Endothelial cell of umbilical vein (primary cell): Measurements from ENCODE around the gene MACROD2.

Experiments
- EZH2 ChIP-seq: IDR thresholded peaks from 2 replicates; pipeline ENCODE4 v1.6.1; 2012; ENCODE audit warnings: borderline replicate concordance, low read depth, mild to moderate bottlenecking, moderate library complexity, low read length, inconsistent platforms; ENCODE audit not compliant: severe bottlenecking
- FOS ChIP-seq: IDR thresholded peaks from 2 replicates; pipeline ENCODE4 v1.6.1; 2011; ENCODE audit warnings: mild to moderate bottlenecking, low read length, moderate library complexity, borderline replicate concordance; ENCODE audit not compliant: insufficient read depth
- GATA2 ChIP-seq: IDR thresholded peaks from 2 replicates; pipeline ENCODE4 v1.7.0; 2011; ENCODE audit warnings: low read depth, mild to moderate bottlenecking, moderate library complexity, mixed read lengths, low read length; ENCODE audit not compliant: insufficient read length, insufficient read depth
- JUN ChIP-seq: IDR thresholded peaks from 2 replicates; pipeline ENCODE4 v1.6.1; 2011; ENCODE audit warnings: borderline replicate concordance, low read depth; ENCODE audit not compliant: insufficient read length, insufficient read depth
- MYC ChIP-seq: IDR thresholded peaks from one replicate; pipeline ENCODE4 v1.6.1; 2011; ENCODE audit warnings: mild to moderate bottlenecking, low read depth, low read length
- POLR2A ChIP-seq: IDR thresholded peaks from 2 replicates; pipeline ENCODE4 v1.6.1; 2012; ENCODE audit warnings: low read depth, mild to moderate bottlenecking, control low read depth, low read length
- POLR2AphosphoS5 ChIP-seq: IDR thresholded peaks from 2 replicates; pipeline ENCODE4 v1.6.1; 2012; ENCODE audit warnings: low read depth, mild to moderate bottlenecking, control low read depth, low read length, moderate library complexity; ENCODE audit not compliant: insufficient read depth
- TF ChIP-seq, protein P1 (sequence below), 2 donors: IDR thresholded peaks; 1 replicate in 1 of 2; 2 replicates in 1 of 2; pipeline ENCODE4 v1.5.1; 2011; ENCODE audit warnings: low read length in 2 of 2, mild to moderate bottlenecking in 2 of 2, moderate library complexity in 2 of 2, control low read depth in 1 of 2, inconsistent platforms in 1 of 2, low read depth in 1 of 2; ENCODE audit not compliant: insufficient read depth in 1 of 2; ENCODE audit errors: extremely low read depth in 1 of 2
- TF ChIP-seq, protein P2 (sequence below): IDR thresholded peaks from 2 replicates; pipeline ENCODE4 v1.6.1; 2011; ENCODE audit not compliant: insufficient read depth, insufficient read length

DNA sequence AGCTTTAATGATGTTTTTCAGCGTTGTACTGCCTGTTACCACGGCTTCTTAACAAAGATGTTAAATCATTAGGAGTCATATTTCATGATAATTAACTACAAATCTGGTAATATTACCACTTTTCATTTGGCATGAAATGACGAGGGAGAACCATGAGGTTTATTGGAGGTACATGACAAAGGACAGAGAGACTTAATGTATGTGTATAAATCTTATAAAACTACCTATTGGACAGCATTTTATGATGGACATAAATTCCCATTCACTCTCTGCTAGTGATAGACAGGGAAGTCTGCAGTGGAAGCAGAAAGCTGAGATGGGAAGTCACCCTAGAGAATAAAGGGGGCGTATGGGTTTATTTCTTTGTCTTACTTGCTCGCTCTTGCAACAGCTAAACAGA lies 1292.0 kb downstream of the MACROD2 start:
- TF ChIP-seq EZH2 (no peak), POLR2AphosphoS5 (no peak), POLR2A (no peak), MYC (no peak), FOS (no peak), JUN (no peak), GATA2 (no peak)
- TF ChIP-seq, protein P1, sequence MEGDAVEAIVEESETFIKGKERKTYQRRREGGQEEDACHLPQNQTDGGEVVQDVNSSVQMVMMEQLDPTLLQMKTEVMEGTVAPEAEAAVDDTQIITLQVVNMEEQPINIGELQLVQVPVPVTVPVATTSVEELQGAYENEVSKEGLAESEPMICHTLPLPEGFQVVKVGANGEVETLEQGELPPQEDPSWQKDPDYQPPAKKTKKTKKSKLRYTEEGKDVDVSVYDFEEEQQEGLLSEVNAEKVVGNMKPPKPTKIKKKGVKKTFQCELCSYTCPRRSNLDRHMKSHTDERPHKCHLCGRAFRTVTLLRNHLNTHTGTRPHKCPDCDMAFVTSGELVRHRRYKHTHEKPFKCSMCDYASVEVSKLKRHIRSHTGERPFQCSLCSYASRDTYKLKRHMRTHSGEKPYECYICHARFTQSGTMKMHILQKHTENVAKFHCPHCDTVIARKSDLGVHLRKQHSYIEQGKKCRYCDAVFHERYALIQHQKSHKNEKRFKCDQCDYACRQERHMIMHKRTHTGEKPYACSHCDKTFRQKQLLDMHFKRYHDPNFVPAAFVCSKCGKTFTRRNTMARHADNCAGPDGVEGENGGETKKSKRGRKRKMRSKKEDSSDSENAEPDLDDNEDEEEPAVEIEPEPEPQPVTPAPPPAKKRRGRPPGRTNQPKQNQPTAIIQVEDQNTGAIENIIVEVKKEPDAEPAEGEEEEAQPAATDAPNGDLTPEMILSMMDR (IDR thresholded peaks at IDR 0.05; ENCODE audit: extremely low read depth in 1 of 2, insufficient read depth in 1 of 2, low read depth in 1 of 2, low read length in 2 of 2): no peak
- TF ChIP-seq, protein P2, sequence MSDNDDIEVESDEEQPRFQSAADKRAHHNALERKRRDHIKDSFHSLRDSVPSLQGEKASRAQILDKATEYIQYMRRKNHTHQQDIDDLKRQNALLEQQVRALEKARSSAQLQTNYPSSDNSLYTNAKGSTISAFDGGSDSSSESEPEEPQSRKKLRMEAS: no peak
